H9 (cell line): ENCODE results near the gene CCDC149. TPM values are rescaled to one million over a fixed set of nuclear protein-coding genes. Genes with fewer than 3 reads are reported as not detected.

ENCODE experiments used
- DNase-seq: peaks from one replicate; pipeline ENCODE4 v3.0.0-alpha.2; 2017
- H2AFZ ChIP-seq: one replicate; pipeline ENCODE4 v1.6.1; 2013; ENCODE audit warnings: mild to moderate bottlenecking, low read length, control low read depth, moderate library complexity
- H2AK5ac ChIP-seq: 2 replicates; pipeline ENCODE4 v1.6.1; 2013; ENCODE audit warnings: low read length, control low read depth, mixed read lengths; ENCODE audit not compliant: insufficient read length
- H2BK120ac ChIP-seq: one replicate; pipeline ENCODE4 v1.6.1; 2013; ENCODE audit warnings: low read depth, mild to moderate bottlenecking, low read length, control low read depth, inconsistent platforms; ENCODE audit not compliant: poor library complexity, severe bottlenecking
- H2BK12ac ChIP-seq: 2 replicates; pipeline ENCODE4 v1.6.1; 2013; ENCODE audit warnings: low read length, control low read depth, mixed read lengths, low read depth; ENCODE audit not compliant: insufficient read length
- H2BK15ac ChIP-seq: 2 replicates; pipeline ENCODE4 v1.6.1; 2013; ENCODE audit warnings: low read depth, low read length, control low read depth
- H2BK20ac ChIP-seq: one replicate; pipeline ENCODE4 v1.6.1; 2013; ENCODE audit warnings: low read depth, mild to moderate bottlenecking, low read length, control low read depth, inconsistent platforms; ENCODE audit not compliant: poor library complexity, severe bottlenecking
- H2BK5ac ChIP-seq: 2 replicates; pipeline ENCODE4 v1.6.1; 2013; ENCODE audit warnings: low read length, control low read depth, mixed read lengths; ENCODE audit not compliant: insufficient read length
- H3K14ac ChIP-seq: 2 replicates; pipeline ENCODE4 v1.6.1; 2013; ENCODE audit warnings: low read length, control low read depth; ENCODE audit not compliant: insufficient read depth
- H3K18ac ChIP-seq: 2 replicates; pipeline ENCODE4 v1.6.1; 2013; ENCODE audit warnings: low read depth, mild to moderate bottlenecking, mixed read lengths, low read length, control low read depth; ENCODE audit not compliant: insufficient read length
- H3K23ac ChIP-seq: 2 replicates; pipeline ENCODE4 v1.6.1; 2013; ENCODE audit warnings: low read length, control low read depth, mixed read lengths, low read depth; ENCODE audit not compliant: insufficient read length
- H3K23me2 ChIP-seq: 2 replicates; pipeline ENCODE4 v1.6.1; 2013; ENCODE audit warnings: low read depth, mild to moderate bottlenecking, mixed read lengths, low read length, control low read depth; ENCODE audit not compliant: insufficient read length, poor library complexity, severe bottlenecking
- H3K27ac ChIP-seq: 2 replicates; pipeline ENCODE4 v1.5.1; 2013; ENCODE audit warnings: low read length, control low read depth, mixed read lengths, low read depth; ENCODE audit not compliant: insufficient read length
- H3K27me3 ChIP-seq: 2 replicates; pipeline ENCODE4 v1.6.1; 2013; ENCODE audit warnings: low read length, control low read depth, inconsistent platforms; ENCODE audit not compliant: insufficient read depth
- H3K4ac ChIP-seq: 2 replicates; pipeline ENCODE4 v1.6.1; 2013; ENCODE audit warnings: low read depth, mild to moderate bottlenecking, control low read depth, inconsistent platforms, low read length, moderate library complexity
- H3K4me1 ChIP-seq: 2 replicates; pipeline ENCODE4 v1.6.1; 2013; ENCODE audit warnings: low read length, control low read depth, inconsistent platforms; ENCODE audit not compliant: insufficient read depth
- H3K4me2 ChIP-seq: 2 replicates; pipeline ENCODE4 v1.6.1; 2013; ENCODE audit warnings: low read length, control low read depth, mixed read lengths; ENCODE audit not compliant: insufficient read length, insufficient read depth
- H3K56ac ChIP-seq: 2 replicates; pipeline ENCODE4 v1.6.1; 2013; ENCODE audit warnings: low read depth, mild to moderate bottlenecking, mixed read lengths, low read length, control low read depth; ENCODE audit not compliant: insufficient read length
- H3K79me1 ChIP-seq: 2 replicates; pipeline ENCODE4 v1.6.1; 2013; ENCODE audit warnings: low read depth, mild to moderate bottlenecking, moderate library complexity, low read length, control low read depth, inconsistent platforms; ENCODE audit not compliant: insufficient read depth, poor library complexity, severe bottlenecking
- H3K79me2 ChIP-seq: 2 replicates; pipeline ENCODE4 v1.6.1; 2013; ENCODE audit warnings: low read length, control low read depth, inconsistent platforms; ENCODE audit not compliant: insufficient read depth
- H3K9ac ChIP-seq: 2 replicates; pipeline ENCODE4 v1.6.1; 2013; ENCODE audit warnings: low read length, control low read depth, mixed read lengths; ENCODE audit not compliant: insufficient read length; ENCODE audit errors: extremely low read depth
- H3K9me3 ChIP-seq: one replicate; pipeline ENCODE4 v1.6.1; 2013; ENCODE audit warnings: low read depth, low read length, inconsistent platforms; ENCODE audit not compliant: control insufficient read depth
- H3T11ph ChIP-seq: one replicate; pipeline ENCODE4 v1.6.1; 2013; ENCODE audit warnings: mild to moderate bottlenecking, low read length, control low read depth, inconsistent platforms
- H4K20me1 ChIP-seq: one replicate; pipeline ENCODE4 v1.6.1; 2013; ENCODE audit not compliant: control insufficient read depth, insufficient read length, insufficient read depth
- H4K5ac ChIP-seq: 2 replicates; pipeline ENCODE4 v1.6.1; 2013; ENCODE audit warnings: low read depth, mild to moderate bottlenecking, mixed read lengths, low read length, control low read depth; ENCODE audit not compliant: insufficient read length
- H4K8ac ChIP-seq: replicated peaks from 2 replicates; pipeline ENCODE4 v1.6.1; 2013; ENCODE audit warnings: low read length, control low read depth, mixed read lengths, low read depth; ENCODE audit not compliant: insufficient read length
- H4K91ac ChIP-seq: 2 replicates; pipeline ENCODE4 v1.6.1; 2013; ENCODE audit warnings: low read depth, mild to moderate bottlenecking, moderate library complexity, mixed read lengths, low read length, control low read depth; ENCODE audit not compliant: insufficient read length
- H3K27ac Mint-ChIP-seq, 3 experiments: 2 replicates in 2 of 3; 3 replicates in 1 of 3; pipeline ENCODE4 v1.8.0; 2020 to 2021; ENCODE audit warnings: mixed read lengths in 3 of 3, mild to moderate bottlenecking in 1 of 3, moderate library complexity in 1 of 3
- H3K27me3 Mint-ChIP-seq: 2 replicates; pipeline ENCODE4 v1.8.0; 2021; ENCODE audit warnings: low read depth, mild to moderate bottlenecking, moderate library complexity, mixed read lengths
- H3K36me3 Mint-ChIP-seq, 3 experiments: 2 replicates in 2 of 3; 3 replicates in 1 of 3; pipeline ENCODE4 v1.8.0; 2020 to 2021; ENCODE audit warnings: low read depth in 3 of 3, mixed read lengths in 3 of 3; ENCODE audit not compliant: insufficient read depth in 1 of 3
- H3K4me1 Mint-ChIP-seq, 2 experiments: 2 replicates each; pipeline ENCODE4 v1.8.0; 2020; ENCODE audit warnings: mixed read lengths in 2 of 2
- H3K4me3 Mint-ChIP-seq, 2 experiments: 2 replicates in 1 of 2; 3 replicates in 1 of 2; pipeline ENCODE4 v1.8.0; 2020 to 2021; ENCODE audit warnings: mild to moderate bottlenecking in 2 of 2, mixed read lengths in 2 of 2, moderate library complexity in 1 of 2
- H3K9me3 Mint-ChIP-seq, 2 experiments: 2 replicates in 1 of 2; 3 replicates in 1 of 2; pipeline ENCODE4 v1.8.0; 2020; ENCODE audit warnings: mild to moderate bottlenecking in 2 of 2, mixed read lengths in 2 of 2, moderate library complexity in 1 of 2
- CTCF ChIP-seq: fragments of 200-600 bp; sonication (generic); conservative IDR thresholded peaks from 3 replicates; pipeline ENCODE4 v1.8.0; 2021; ENCODE audit warnings: antibody characterized with exemption, mild to moderate bottlenecking
- WGBS: extraction: QIAGEN DNeasy Blood & Tissue Kit; methylation state at CpG from one replicate; pipeline ENCODE4 v1.1.7; 2013; ENCODE audit warnings: missing lambda C conversion rate, low lambda C conversion rate, mixed read lengths; ENCODE audit not compliant: insufficient read length; ENCODE audit errors: extremely low coverage; 5-methylcytosine and 5-hydroxymethylcytosine counted together
- total RNA-seq: library from RNA; stranded (reverse); gene quantifications from 2 replicates; pipeline ENCODE4 v1.2.1, GENCODE V29; 2021

The CCDC149 gene
- total RNA-seq, 1 experiment from 2014 or later: 4.5 TPM

- H2BK12ac ChIP-seq: no peak overlapping the region
Observed at GRCh38 chr4:24913119-24913485, 260 bp upstream of the CCDC149 start.

More at GRCh38 chr4:24913119-24913485, 260 bp upstream of the CCDC149 start:
- Histone ChIP-seq H3K56ac (no peak overlapping the region), H2BK5ac (no peak overlapping the region), H3K18ac (no peak overlapping the region), H4K5ac (no peak overlapping the region), H2BK15ac (no peak overlapping the region), H3K23me2 (no peaks in the 10 kb centered on the region), H3K4ac (no peak overlapping the region), H3K14ac (peak overlapping the region; percentile 66; the same call in 1 of the 2 replicates), H3K4me1 (peaks cover 4% of the 10 kb centered on the region; the same call in 1 of the 2 replicates), H4K8ac (no peak overlapping the region), H3K79me2 (no peaks in the 10 kb centered on the region), H2BK120ac (no peak overlapping the region), H3K9me3 (no peaks in the 10 kb centered on the region), H3K23ac (no peak overlapping the region), H2BK20ac (no peak overlapping the region), H2AK5ac (no peak overlapping the region), H3K9ac (no peak overlapping the region), H4K91ac (no peak overlapping the region), H2AFZ (no peak overlapping the region), H3T11ph (no peak overlapping the region), H3K27me3 (no peaks in the 10 kb centered on the region; the same call in 1 of the 2 replicates), H3K4me2 (peak overlapping the region; percentile 13), H3K27ac (no peak overlapping the region), H3K79me1 (no peaks in the 10 kb centered on the region), H4K20me1 (no peaks in the 10 kb centered on the region)
- no peak for TF ChIP-seq CTCF
- no peak for DNase-seq
- Mint-ChIP-seq H3K9me3 (peaks cover 26 to 39% of the 10 kb centered on the region in 2 experiments), H3K27ac (peak overlapping the region in 1 of 3 experiments; percentile 53; a peak in 1 of 7 replicates), H3K4me1 (peaks cover 31 to 34% of the 10 kb centered on the region in 2 experiments), H3K4me3 (peak overlapping the region; percentile 62 to 77), H3K27me3 (peaks cover 33% of the 10 kb centered on the region), H3K36me3 (peaks cover 25 to 44% (median 27%) of the 10 kb centered on the region in 3 experiments)
- WGBS: no CpG with 5 or more reads among the region's 25 CpGs
